Lower lobe of right lung (tissue), 2 donors: ENCODE measurements around the gene TNFSF11. TPM values are rescaled to one million over a fixed set of nuclear protein-coding genes. Genes with fewer than 3 reads are reported as not detected.

Experiments
- ATAC-seq, 2 donors: fragments of 200-7000 bp; cut with Tn5 transposase; one replicate each; pipeline ENCODE4 v1.9.1; 2020 to 2022; ENCODE audit warnings: mild to moderate bottlenecking in 2 of 2, moderate library complexity in 2 of 2
- DNase-seq: peaks from one replicate; pipeline ENCODE4 v3.0.0-alpha.2; 2020
- H3K27ac ChIP-seq: fragments of 200-600 bp; one replicate; pipeline ENCODE4 v1.8.0; 2022
- H3K27me3 ChIP-seq: fragments of 200-600 bp; one replicate; pipeline ENCODE4 v1.8.0; 2022; ENCODE audit warnings: low read depth
- H3K36me3 ChIP-seq: fragments of 200-600 bp; one replicate; pipeline ENCODE4 v1.8.0; 2022; ENCODE audit warnings: mild to moderate bottlenecking
- H3K4me1 ChIP-seq: fragments of 200-600 bp; one replicate; pipeline ENCODE4 v1.8.0; 2022
- H3K4me3 ChIP-seq: fragments of 200-600 bp; one replicate; pipeline ENCODE4 v1.8.0; 2022; ENCODE audit warnings: mild to moderate bottlenecking
- H3K9me3 ChIP-seq: fragments of 200-600 bp; one replicate; pipeline ENCODE4 v1.8.0; 2022
- CTCF ChIP-seq: fragments of 200-600 bp; IDR thresholded peaks from one replicate; pipeline ENCODE4 v1.8.0; 2022; ENCODE audit warnings: antibody characterized with exemption, mild to moderate bottlenecking
- intact Hi-C: fragments of 100-400 bp; cut with DNase I; formaldehyde crosslinking; loops from one replicate; pipeline ENCODE4 v1.11.0; 2022
- total RNA-seq: library from RNA; stranded (reverse); fragmentation: NEBNext Ultra II Directional; extraction: Animal tissue kit (Norgen Biotek cat#: 25700); gene quantifications from one replicate; pipeline ENCODE4 v1.2.1, GENCODE V29; 2021
- donor health status: DM: no; HTN: yes; CAD: no; lungs with severe emphysema.

Gene TNFSF11
- total RNA-seq, 1 donor from 2014 or later, result not detected

DNA sequence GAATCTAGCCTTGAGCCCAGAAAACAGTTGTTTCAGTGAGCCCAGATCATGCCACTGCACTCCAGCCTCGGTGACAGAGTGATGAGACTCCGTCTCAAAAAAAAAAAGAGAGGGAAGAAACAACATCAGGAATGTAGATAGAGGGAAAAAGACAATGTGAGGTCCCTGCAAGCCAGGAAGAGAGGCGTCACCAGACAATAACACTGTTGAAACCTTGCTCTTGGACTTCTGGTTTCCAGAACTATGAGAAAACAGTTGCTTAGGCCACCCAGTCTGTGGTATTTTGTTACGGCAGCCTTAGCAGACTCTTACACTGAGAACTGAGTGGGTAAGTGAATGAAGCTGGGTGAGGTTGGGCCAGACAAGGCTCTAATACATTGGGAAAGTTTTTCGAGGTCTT lies 64.1 kb downstream of the TNFSF11 start:
- Histone ChIP-seq H3K27me3 (no peaks in the 10 kb centered on the region), H3K36me3 (no peaks in the 10 kb centered on the region), H3K27ac (no peak overlapping the region), H3K4me1 (no peaks in the 10 kb centered on the region), H3K9me3 (no peaks in the 10 kb centered on the region), H3K4me3 (no peak overlapping the region)
- TF ChIP-seq CTCF, result no peak
- DNase-seq, result no peak
- intact Hi-C loops, result no loop called here
- ATAC-seq, result no peak

- Histone ChIP-seq H3K36me3 (no peaks in the 10 kb centered on the region), H3K4me3 (no peak overlapping the region), H3K27ac (no peak overlapping the region), H3K9me3 (no peaks in the 10 kb centered on the region), H3K4me1 (no peaks in the 10 kb centered on the region), H3K27me3 (no peaks in the 10 kb centered on the region)
- no peak for ATAC-seq
- no peak for TF ChIP-seq CTCF
- intact Hi-C loops, result no loop called here
- no peak for DNase-seq
Measured at GRCh38 chr13:42638886-42639285, 64.9 kb downstream of the TNFSF11 start.

DNA sequence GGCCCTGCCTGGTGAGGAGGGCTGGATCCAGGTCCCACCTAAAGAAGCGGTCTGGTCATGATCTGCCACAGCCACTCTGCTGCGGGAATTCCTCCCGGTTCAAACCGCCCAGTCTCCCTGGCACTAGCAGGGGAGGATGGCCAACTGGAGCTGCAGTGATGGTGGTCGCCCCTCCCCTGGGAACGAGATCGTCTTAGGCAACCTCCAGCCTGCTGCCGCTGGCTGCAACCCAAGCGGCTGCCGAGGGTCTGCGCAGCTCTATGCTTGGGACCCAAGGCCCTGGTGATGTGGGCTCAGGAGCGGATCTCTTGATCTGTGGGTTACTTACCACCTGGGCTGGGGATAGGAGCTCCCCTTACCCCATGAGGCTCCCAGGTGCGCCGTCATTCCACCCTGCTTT lies 69.1 kb downstream of the TNFSF11 start:
- Histone ChIP-seq H3K27me3 (no peaks in the 10 kb centered on the region), H3K4me3 (no peak overlapping the region), H3K36me3 (no peaks in the 10 kb centered on the region), H3K27ac (no peak overlapping the region), H3K9me3 (no peaks in the 10 kb centered on the region), H3K4me1 (no peaks in the 10 kb centered on the region)
- no peak for TF ChIP-seq CTCF
- ATAC-seq (no peak), DNase-seq (no peak)
- intact Hi-C loops, result no loop called here

- Histone ChIP-seq H3K27me3 (no peaks in the 10 kb centered on the region), H3K9me3 (no peaks in the 10 kb centered on the region), H3K36me3 (no peaks in the 10 kb centered on the region), H3K4me3 (no peak overlapping the region), H3K4me1 (no peaks in the 10 kb centered on the region), H3K27ac (no peak overlapping the region)
- no peak for TF ChIP-seq CTCF
- ATAC-seq, result no peak
- intact Hi-C loops, result no loop called here
- no peak for DNase-seq
Measured at GRCh38 chr13:42644841-42645240, 70.9 kb downstream of the TNFSF11 start.

DNA sequence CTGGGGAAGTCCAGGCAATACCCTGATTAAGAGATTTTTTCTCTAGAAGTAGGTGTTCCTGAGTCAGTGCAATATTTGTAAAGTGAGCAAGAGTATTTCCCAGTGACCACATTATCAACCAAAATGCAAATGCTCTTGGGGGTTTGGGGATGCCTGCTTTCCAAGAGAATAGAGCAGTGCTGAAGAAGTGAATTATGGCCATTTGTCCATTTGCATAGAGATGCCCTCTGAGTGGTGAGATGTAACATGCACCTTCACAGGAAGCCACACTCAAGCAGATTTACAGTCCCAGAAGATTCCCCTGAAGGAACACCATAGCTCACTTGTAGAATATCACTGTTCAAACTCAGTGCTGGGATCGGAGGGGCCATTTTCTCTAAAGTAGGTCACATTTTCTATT lies 71.8 kb downstream of the TNFSF11 start:
- Histone ChIP-seq H3K4me1 (no peaks in the 10 kb centered on the region), H3K4me3 (no peak overlapping the region), H3K27me3 (no peaks in the 10 kb centered on the region), H3K36me3 (no peaks in the 10 kb centered on the region), H3K9me3 (no peaks in the 10 kb centered on the region), H3K27ac (no peak overlapping the region)
- intact Hi-C loops, result no loop called here
- ATAC-seq, result no peak
- TF ChIP-seq CTCF, result no peak
- no peak for DNase-seq

GRCh38 chr13:42649141-42649540 lies 75.2 kb downstream of the TNFSF11 start:
- intact Hi-C loops, result no loop called here
- DNase-seq, result no peak
- no peak for TF ChIP-seq CTCF

More at GRCh38 chr13:42649141-42649540, 75.2 kb downstream of the TNFSF11 start:
- Histone ChIP-seq H3K4me3 (no peak overlapping the region), H3K9me3 (no peaks in the 10 kb centered on the region), H3K4me1 (no peaks in the 10 kb centered on the region), H3K27me3 (no peaks in the 10 kb centered on the region), H3K27ac (no peak overlapping the region), H3K36me3 (no peaks in the 10 kb centered on the region)
- no peak for ATAC-seq
